Measurements from ENCODE around the gene KRTAP10-6. TPM values are rescaled to one million over a fixed set of nuclear protein-coding genes. Genes with fewer than 3 reads are reported as not detected.

Gene KRTAP10-6
- total RNA-seq, 1 experiment from 2014 or later: not detected

DNA sequence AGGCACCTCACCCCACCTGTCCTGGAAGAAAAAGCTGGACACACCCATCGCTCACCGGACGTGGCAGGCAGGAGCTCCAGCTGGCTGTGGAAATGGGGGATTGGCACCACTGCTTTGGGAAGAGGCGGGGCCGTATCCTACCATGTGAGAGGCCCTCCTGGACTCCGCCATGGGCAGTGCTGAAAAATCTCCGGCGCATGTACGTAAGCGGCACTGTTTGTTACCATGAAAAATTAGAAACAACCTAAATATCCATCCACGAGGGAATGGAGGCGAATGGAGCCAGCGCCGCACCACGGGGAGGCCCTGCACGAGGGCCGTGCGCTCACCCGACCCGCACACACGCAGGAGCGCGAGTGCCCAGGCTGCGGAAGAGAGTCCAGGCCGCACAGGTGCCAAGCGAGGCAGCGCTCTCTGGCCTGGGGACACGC is 22.7 kb upstream of the KRTAP10-6 start:
- ATAC-seq (no peak), DNase-seq (ENCODE audit: low read depth, low spot score) (no peak)
- Histone ChIP-seq H3K36me3 (ENCODE audit: control insufficient read depth in 1 of 2, insufficient read depth in 2 of 2, low read length in 2 of 2) (no peaks in the 10 kb centered on the region), H3K27ac (ENCODE audit: low read depth, low read length) (no peak overlapping the region), H3K27me3 (ENCODE audit: insufficient read depth, low read length) (no peaks in the 10 kb centered on the region), H3K9me2 (ENCODE audit: insufficient read depth) (no peaks in the 10 kb centered on the region), H4K20me1 (ENCODE audit: insufficient read depth) (no peaks in the 10 kb centered on the region), H3K9ac (ENCODE audit: low read length) (no peak overlapping the region), H3K4me2 (ENCODE audit: low read length) (no peak overlapping the region), H3K4me1 (ENCODE audit: control insufficient read depth in 1 of 2, insufficient read depth in 2 of 2, low read length in 2 of 2) (no peaks in the 10 kb centered on the region), H3K79me2 (ENCODE audit: insufficient read depth, low read length) (no peaks in the 10 kb centered on the region), H3K9me3 (ENCODE audit: control insufficient read depth in 1 of 2, insufficient read depth in 1 of 2, low read depth in 1 of 2, low read length in 2 of 2) (peaks cover 1 to 9% of the 10 kb centered on the region in 2 experiments; a peak in 3 of 4 replicates), H3K4me3 (replicated peaks in 1 of 2; ENCODE audit: low read depth in 1 of 2, low read length in 2 of 2) (no peak overlapping the region), H2AFZ (ENCODE audit: low read depth, low read length, poor library complexity, severe bottlenecking) (no peak overlapping the region)
- intact Hi-C loops (cut with micrococcal nuclease): no loop called here
- RAD21 ChIA-PET (ENCODE audit: low non-redundant PET in 1 of 2, low total read pairs in 2 of 2, uncharacterized antibody in 2 of 2, unreplicated experiment in 2 of 2): no interaction called here
- BruUV-seq (replicated peaks): no TSS peak
- POLR2A ChIA-PET: no interaction called here
- TF ChIP-seq, protein P1, sequence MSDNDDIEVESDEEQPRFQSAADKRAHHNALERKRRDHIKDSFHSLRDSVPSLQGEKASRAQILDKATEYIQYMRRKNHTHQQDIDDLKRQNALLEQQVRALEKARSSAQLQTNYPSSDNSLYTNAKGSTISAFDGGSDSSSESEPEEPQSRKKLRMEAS (IDR thresholded peaks at IDR 0.05): no peak
- TF ChIP-seq POLR2A (IDR thresholded peaks at IDR 0.05; ENCODE audit: borderline replicate concordance, extremely low read depth, insufficient read depth, insufficient read length) (no peak), CBX3 (IDR thresholded peaks at IDR 0.05; ENCODE audit: low read depth) (no peak), POLR2AphosphoS5 (IDR thresholded peaks at IDR 0.05; ENCODE audit: low read depth, low read length) (no peak)
- TF ChIP-seq, protein P2, sequence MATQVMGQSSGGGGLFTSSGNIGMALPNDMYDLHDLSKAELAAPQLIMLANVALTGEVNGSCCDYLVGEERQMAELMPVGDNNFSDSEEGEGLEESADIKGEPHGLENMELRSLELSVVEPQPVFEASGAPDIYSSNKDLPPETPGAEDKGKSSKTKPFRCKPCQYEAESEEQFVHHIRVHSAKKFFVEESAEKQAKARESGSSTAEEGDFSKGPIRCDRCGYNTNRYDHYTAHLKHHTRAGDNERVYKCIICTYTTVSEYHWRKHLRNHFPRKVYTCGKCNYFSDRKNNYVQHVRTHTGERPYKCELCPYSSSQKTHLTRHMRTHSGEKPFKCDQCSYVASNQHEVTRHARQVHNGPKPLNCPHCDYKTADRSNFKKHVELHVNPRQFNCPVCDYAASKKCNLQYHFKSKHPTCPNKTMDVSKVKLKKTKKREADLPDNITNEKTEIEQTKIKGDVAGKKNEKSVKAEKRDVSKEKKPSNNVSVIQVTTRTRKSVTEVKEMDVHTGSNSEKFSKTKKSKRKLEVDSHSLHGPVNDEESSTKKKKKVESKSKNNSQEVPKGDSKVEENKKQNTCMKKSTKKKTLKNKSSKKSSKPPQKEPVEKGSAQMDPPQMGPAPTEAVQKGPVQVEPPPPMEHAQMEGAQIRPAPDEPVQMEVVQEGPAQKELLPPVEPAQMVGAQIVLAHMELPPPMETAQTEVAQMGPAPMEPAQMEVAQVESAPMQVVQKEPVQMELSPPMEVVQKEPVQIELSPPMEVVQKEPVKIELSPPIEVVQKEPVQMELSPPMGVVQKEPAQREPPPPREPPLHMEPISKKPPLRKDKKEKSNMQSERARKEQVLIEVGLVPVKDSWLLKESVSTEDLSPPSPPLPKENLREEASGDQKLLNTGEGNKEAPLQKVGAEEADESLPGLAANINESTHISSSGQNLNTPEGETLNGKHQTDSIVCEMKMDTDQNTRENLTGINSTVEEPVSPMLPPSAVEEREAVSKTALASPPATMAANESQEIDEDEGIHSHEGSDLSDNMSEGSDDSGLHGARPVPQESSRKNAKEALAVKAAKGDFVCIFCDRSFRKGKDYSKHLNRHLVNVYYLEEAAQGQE (IDR thresholded peaks at IDR 0.05; ENCODE audit: low read depth): no peak
- TF ChIP-seq, protein P3, sequence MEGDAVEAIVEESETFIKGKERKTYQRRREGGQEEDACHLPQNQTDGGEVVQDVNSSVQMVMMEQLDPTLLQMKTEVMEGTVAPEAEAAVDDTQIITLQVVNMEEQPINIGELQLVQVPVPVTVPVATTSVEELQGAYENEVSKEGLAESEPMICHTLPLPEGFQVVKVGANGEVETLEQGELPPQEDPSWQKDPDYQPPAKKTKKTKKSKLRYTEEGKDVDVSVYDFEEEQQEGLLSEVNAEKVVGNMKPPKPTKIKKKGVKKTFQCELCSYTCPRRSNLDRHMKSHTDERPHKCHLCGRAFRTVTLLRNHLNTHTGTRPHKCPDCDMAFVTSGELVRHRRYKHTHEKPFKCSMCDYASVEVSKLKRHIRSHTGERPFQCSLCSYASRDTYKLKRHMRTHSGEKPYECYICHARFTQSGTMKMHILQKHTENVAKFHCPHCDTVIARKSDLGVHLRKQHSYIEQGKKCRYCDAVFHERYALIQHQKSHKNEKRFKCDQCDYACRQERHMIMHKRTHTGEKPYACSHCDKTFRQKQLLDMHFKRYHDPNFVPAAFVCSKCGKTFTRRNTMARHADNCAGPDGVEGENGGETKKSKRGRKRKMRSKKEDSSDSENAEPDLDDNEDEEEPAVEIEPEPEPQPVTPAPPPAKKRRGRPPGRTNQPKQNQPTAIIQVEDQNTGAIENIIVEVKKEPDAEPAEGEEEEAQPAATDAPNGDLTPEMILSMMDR (IDR thresholded peaks at IDR 0.05 in 2 of 3, conservative IDR thresholded peaks at IDR 0.05 in 1 of 3; ENCODE audit: borderline replicate concordance in 1 of 3, insufficient read depth in 1 of 3, low read depth in 2 of 3, low read length in 2 of 3): no peak
- CTCF ChIA-PET: interaction anchor here (0.7 kb wide), 1 partner anchor 186 kb away, joined by 3 read pairs; the partner anchor contains the start of gene UBE2G2

Measured in HCT116 (cell line).